Middle frontal gyrus (tissue), 1 donor: ENCODE results near the gene OR10T2.
"Not testable (repeated sequence)": the region's sequence is repeated elsewhere in the genome, so short reads cannot be mapped to it uniquely, and the experiment has no call there.

Source experiments
- DNase-seq: peaks from one replicate; pipeline ENCODE4 v3.0.0-alpha.2; 2015; ENCODE audit warnings: low spot score; ENCODE audit errors: extremely low spot score

Gene OR10T2

DNA sequence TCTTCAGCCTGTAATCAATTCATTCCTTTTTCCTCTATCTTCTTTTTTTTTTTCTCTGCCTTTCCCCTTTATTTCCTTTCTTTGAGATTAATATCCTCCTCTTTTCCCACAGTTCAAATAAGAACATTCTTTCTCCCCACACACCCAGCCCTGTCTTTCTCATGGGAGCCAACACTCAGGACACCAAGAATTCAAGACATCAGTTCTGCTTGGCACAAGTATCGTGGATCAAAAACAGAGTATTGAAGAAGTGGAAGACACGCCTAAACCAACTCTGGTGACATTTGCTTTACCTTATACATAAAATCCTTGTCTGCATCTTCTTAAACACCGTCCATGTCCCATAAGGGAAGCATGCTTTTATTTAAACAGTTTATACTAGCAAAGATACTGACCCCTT is 42.6 kb downstream of the OR10T2 start:
- no peak for DNase-seq

DNA sequence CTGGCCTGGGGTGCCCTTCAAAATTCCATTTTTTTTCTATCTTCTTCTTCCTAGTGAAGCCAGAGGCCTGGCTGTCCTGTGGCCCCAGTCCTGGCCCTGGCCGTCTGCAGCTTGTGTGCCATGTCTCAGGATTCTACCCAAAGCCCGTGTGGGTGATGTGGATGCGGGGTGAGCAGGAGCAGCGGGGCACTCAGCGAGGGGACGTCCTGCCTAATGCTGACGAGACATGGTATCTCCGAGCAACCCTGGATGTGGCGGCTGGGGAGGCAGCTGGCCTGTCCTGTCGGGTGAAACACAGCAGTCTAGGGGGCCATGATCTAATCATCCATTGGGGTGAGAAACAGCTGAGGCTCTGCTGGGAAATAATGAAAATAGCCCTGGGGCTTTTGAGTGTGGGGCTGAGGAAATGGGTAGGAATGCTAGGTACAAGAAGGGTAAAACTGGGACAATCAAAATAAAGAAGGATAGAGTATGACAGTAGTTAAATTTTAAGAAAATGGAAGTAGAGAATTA is 43.4 kb downstream of the OR10T2 start:
- no peak for DNase-seq

DNA sequence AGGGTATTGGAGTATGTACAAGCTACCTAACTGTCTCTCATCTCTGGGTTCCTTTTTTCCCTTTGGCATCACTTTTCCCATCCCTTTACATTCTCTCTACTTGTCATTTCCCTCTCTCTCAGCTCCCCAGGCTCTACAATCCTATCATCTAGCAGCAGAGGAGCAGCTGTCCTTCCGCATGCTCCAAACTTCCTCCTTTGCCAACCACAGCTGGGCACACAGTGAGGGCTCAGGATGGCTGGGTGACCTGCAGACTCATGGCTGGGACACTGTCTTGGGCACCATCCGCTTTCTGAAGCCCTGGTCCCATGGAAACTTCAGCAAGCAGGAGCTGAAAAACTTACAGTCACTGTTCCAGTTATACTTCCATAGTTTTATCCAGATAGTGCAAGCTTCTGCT is 45.0 kb downstream of the OR10T2 start:
- no peak for DNase-seq

DNA sequence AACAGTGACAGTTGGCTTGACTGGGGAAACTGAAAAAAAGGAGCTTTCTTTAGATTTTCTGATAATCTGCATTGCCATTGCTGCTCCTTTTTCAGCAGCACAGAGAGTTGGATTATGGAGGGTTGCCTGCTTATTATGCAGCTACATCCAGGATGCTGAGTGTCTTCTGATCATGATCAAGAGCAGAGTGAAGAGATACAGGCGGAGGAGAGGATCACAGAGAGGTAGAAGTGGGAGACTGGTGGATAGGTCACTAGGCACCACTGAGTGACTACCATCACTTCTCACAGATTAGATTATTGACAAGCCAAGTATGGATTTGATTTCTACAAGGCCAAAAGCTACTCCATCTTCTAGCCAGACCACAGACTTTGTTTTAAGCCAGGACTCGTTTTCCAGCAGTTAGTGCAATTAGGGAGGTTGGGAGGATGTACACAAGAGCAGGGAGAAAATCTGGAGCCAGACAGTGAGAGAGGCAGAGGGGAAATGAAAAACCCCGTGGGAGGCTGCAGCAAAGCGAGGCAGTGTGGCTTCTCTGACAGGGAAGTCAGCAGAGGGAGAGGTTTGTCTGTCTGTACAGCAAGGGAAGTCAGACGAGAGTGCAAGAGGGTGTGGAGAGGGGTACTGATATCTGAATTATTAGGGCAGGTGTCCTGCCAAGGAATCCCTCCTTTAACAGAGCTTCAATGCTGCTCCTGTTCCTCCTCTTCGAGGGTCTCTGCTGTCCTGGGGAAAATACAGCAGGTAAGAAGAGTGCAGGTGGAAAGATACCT is 45.8 kb downstream of the OR10T2 start, which contains the start of gene CD1E:
Gene CD1E (plus strand): TSS at position 592 of the 773 bp plus-strand sequence. CDS start 95 bp downstream, at position 687.
- DNase-seq: no peak

DNA sequence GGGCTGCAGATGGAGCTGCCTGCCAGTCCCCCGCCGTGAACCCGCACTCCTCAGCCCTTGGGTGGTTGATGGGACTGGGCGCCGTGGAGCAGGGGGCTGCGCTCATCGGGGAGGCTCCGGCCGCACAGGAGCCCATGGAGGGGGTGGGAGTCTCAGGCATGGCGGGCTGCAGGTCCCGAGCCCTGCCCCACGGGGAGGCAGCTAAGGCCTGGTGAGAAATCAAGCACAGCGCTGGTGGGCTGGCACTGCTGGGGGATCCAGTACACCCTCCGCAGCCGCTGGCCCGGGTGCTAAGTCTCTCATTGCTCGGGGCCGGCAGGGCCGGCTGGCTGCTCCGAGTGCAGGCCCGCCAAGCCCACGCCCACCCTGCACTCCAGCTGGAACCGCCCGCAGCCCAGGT is 50.3 kb downstream of the OR10T2 start:
- DNase-seq: not testable (repeated sequence)
